GM12875 (cell line): ENCODE data around the gene SORCS2.

Source experiments
- H3K4me3 ChIP-seq: one replicate; pipeline ENCODE4 v1.5.1; 2011; ENCODE audit warnings: low read depth, low read length, control low read depth
- CTCF ChIP-seq: IDR thresholded peaks from 2 replicates; pipeline ENCODE4 v1.5.1; 2011; ENCODE audit warnings: low read depth, mild to moderate bottlenecking, control low read depth, inconsistent platforms, low read length, moderate library complexity, borderline replicate concordance; ENCODE audit not compliant: insufficient read depth

SORCS2 gene

GRCh38 chr4:7233006-7233580, 40.8 kb downstream of the SORCS2 start:
- TF ChIP-seq CTCF = no peak
- H3K4me3 ChIP-seq = no peak overlapping the region

GRCh38 chr4:7233601-7234000, 41.3 kb downstream of the SORCS2 start:
- no peak for TF ChIP-seq CTCF

GRCh38 chr4:7234355-7235029, 42.2 kb downstream of the SORCS2 start:
- no peak overlapping the region for H3K4me3 ChIP-seq

More at GRCh38 chr4:7233601-7234000, 41.3 kb downstream of the SORCS2 start:
- H3K4me3 ChIP-seq = no peak overlapping the region

GRCh38 chr4:7235030-7235380, 42.7 kb downstream of the SORCS2 start:
- no peak overlapping the region for H3K4me3 ChIP-seq
- no peak for TF ChIP-seq CTCF

More at GRCh38 chr4:7234355-7235029, 42.2 kb downstream of the SORCS2 start:
- no peak for TF ChIP-seq CTCF

- no peak for TF ChIP-seq CTCF
- no peak overlapping the region for H3K4me3 ChIP-seq
Observed at GRCh38 chr4:7236847-7237246, 44.5 kb downstream of the SORCS2 start.

GRCh38 chr4:7237873-7238272, 45.5 kb downstream of the SORCS2 start:
- no peak overlapping the region for H3K4me3 ChIP-seq
- no peak for TF ChIP-seq CTCF

- TF ChIP-seq CTCF = peak; percentile 15; the same call in 1 of the 2 replicates
Observed at GRCh38 chr4:7238300-7238960, 46.1 kb downstream of the SORCS2 start.

More at GRCh38 chr4:7238300-7238960, 46.1 kb downstream of the SORCS2 start:
- no peak overlapping the region for H3K4me3 ChIP-seq
